Measurements from ENCODE around the gene CAMTA1.

DNA sequence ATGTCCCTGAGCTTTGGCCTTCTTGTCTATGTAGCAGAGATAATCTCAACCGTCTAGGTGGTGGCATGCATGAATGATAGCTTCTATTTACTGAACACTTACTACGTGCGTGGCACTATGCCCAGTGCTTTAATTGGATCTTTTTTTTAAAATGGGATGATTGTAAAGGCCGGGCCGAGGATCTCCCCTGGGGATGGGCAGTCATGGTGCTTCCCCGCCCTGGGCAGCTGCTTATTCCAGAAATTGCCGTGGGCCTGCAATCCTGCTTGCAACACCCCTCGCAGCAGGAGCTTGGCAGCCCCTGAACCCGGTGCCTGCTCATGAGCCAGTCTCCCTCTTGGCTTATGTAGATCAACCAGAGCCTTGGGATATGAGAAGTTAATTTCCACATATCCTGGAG is 360.7 kb downstream of the CAMTA1 start:
- TF ChIP-seq EP300 (IDR thresholded peaks at IDR 0.05; ENCODE audit: borderline replicate concordance in 1 of 2, low read depth in 1 of 2, low read length in 1 of 2) (no peak), GABPA (IDR thresholded peaks at IDR 0.05; ENCODE audit: low read depth) (no peak), CHD2 (IDR thresholded peaks at IDR 0.05; ENCODE audit: low read length, partially characterized antibody) (no peak), EZH2phosphoT487 (IDR thresholded peaks at IDR 0.05; ENCODE audit: borderline replicate concordance, low read depth) (no peak), MXI1 (IDR thresholded peaks at IDR 0.05; ENCODE audit: low read depth, low read length) (no peak), SMC3 (IDR thresholded peaks at IDR 0.05; ENCODE audit: low read depth, low read length) (no peak), RCOR1 (IDR thresholded peaks at IDR 0.05; ENCODE audit: low read length) (no peak), RFX5 (IDR thresholded peaks at IDR 0.05; ENCODE audit: low read length) (no peak)
- TF ChIP-seq, protein P1, sequence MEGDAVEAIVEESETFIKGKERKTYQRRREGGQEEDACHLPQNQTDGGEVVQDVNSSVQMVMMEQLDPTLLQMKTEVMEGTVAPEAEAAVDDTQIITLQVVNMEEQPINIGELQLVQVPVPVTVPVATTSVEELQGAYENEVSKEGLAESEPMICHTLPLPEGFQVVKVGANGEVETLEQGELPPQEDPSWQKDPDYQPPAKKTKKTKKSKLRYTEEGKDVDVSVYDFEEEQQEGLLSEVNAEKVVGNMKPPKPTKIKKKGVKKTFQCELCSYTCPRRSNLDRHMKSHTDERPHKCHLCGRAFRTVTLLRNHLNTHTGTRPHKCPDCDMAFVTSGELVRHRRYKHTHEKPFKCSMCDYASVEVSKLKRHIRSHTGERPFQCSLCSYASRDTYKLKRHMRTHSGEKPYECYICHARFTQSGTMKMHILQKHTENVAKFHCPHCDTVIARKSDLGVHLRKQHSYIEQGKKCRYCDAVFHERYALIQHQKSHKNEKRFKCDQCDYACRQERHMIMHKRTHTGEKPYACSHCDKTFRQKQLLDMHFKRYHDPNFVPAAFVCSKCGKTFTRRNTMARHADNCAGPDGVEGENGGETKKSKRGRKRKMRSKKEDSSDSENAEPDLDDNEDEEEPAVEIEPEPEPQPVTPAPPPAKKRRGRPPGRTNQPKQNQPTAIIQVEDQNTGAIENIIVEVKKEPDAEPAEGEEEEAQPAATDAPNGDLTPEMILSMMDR (IDR thresholded peaks at IDR 0.05): no peak
- TF ChIP-seq, protein P2, sequence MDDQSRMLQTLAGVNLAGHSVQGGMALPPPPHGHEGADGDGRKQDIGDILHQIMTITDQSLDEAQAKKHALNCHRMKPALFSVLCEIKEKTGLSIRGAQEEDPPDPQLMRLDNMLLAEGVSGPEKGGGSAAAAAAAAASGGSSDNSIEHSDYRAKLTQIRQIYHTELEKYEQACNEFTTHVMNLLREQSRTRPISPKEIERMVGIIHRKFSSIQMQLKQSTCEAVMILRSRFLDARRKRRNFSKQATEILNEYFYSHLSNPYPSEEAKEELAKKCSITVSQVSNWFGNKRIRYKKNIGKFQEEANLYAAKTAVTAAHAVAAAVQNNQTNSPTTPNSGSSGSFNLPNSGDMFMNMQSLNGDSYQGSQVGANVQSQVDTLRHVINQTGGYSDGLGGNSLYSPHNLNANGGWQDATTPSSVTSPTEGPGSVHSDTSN (IDR thresholded peaks at IDR 0.05): no peak
